RKO (cell line): ENCODE results near the gene KLHL29.

Source experiments
- DNase-seq: peaks from one replicate; pipeline ENCODE4 v3.0.0-alpha.2; 2016; ENCODE audit warnings: low spot score

Gene KLHL29

GRCh38 chr2:23633966-23634365, 249.0 kb downstream of the KLHL29 start:
- DNase-seq, result no peak

GRCh38 chr2:23635442-23636340, 250.7 kb downstream of the KLHL29 start:
- DNase-seq, result no peak

- DNase-seq, result no peak
Observed at GRCh38 chr2:23636426-23636825, 251.4 kb downstream of the KLHL29 start.

- DNase-seq, result no peak
Observed at GRCh38 chr2:23637011-23637778, 252.2 kb downstream of the KLHL29 start.

- DNase-seq, result no peak
Observed at GRCh38 chr2:23639406-23639982, 254.5 kb downstream of the KLHL29 start.

GRCh38 chr2:23640711-23641110, 255.7 kb downstream of the KLHL29 start:
- no peak for DNase-seq

DNA sequence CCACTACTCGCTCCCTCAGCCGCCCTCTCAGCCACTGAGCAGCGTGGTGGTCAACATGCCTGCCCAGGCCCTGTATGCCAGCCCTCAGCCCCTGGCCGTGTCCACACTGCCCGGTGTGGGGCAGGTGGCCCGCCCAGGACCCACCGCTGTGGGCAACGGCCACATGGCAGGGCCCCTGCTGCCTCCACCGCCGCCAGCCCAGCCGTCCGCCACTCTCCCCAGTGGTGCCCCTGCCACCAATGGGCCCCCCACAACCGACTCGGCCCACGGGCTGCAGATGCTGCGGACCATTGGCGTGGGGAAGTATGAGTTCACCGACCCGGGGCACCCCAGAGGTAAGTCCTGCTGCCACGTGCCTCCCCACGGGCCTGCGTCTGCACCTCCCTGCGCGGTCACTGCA, 257.5 kb downstream of the KLHL29 start:
- DNase-seq, result no peak

DNA sequence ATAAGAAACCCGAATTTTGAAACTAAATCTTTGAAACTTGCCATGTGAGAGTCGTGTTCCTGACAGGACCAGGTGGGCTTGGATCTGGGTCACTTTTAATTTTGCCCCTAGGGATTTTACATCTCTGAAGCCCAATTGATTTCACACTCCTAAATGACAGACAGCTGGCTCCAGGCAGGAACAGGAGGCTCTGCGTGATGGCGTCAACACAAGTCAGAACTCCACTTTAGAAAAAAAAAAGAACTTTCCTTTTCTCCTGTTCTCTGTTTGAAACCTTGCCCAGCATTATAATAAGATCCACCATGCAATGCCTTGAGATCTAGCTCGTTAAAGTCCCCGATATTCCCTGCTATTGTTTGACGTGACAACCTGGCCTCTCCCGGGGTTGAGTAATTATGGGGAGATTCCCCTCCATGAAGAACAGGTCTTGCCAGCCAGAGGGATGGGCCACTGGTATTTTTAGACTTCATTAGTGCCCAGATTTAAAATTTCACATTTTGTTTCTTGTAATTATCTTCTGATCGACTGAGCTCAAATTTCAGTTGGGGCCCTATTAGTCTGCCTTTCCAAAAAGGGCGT, 260.3 kb downstream of the KLHL29 start:
- no peak for DNase-seq

DNA sequence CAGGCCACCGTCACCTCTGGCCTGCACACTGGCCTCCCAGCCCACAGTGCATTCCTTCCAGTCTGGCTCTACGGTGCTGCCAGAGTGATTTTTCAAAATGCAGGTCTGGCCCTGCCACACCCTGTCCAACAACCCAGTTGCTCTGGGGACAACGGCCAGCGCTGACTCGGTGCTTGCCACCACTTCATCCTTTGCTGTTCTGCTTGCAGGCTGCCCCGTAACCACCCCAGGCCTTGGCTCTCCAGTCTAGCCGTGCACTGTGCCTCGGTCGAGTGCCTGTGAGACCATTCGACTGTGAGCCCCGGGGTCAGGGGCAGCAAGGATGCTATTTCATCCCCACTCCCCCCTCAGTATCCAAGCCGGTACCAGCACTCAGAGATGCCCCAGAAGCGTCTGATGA, 262.6 kb downstream of the KLHL29 start:
- DNase-seq, result no peak

DNA sequence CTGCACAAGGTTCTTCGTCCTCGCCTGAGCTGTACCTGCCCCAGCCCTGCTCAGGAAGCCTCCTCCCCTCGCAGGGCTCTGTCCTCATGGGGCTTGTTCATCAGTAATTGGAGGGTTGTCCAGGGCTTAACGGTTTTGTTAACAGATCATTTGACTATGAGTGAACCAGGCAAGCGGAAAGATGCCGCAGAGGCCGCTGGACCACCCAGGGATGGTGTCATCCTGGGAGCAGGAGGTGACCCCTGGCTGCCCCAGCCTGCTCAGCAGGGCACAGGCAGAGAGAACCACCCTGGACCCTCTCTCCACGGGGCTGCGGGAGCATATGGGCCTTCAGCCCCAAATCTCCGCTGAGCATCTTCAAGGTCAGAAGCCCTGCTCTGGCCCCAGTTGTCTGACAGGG, 264.3 kb downstream of the KLHL29 start:
- no peak for DNase-seq

- peak; percentile 11 for DNase-seq
Observed at GRCh38 chr2:23649819-23650218, 264.8 kb downstream of the KLHL29 start.

GRCh38 chr2:23651187-23652080, 266.5 kb downstream of the KLHL29 start:
- DNase-seq, result peak; percentile 54

DNA sequence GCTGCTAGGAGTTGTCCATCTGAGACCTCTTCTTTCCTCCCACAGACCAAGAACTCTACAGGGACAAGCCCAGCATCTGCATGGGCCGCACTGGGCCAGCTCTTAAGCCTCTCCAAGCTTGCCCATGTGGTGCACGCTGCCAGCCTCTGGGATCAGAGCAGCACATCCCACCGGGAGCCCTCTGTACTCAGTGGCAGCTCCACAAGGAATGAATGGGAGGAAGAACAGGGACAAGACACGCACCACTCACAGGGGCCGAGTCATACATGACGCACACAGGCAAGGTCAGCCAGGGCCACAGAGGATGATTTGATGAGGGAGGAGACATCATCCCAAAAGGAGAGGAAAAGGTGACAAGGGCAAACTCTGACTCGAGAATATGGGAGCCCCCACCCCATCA, 268.3 kb downstream of the KLHL29 start:
- no peak for DNase-seq

GRCh38 chr2:23654756-23655155, 269.8 kb downstream of the KLHL29 start:
- no peak for DNase-seq

GRCh38 chr2:23655934-23656596, 271.1 kb downstream of the KLHL29 start:
- DNase-seq, result no peak

DNA sequence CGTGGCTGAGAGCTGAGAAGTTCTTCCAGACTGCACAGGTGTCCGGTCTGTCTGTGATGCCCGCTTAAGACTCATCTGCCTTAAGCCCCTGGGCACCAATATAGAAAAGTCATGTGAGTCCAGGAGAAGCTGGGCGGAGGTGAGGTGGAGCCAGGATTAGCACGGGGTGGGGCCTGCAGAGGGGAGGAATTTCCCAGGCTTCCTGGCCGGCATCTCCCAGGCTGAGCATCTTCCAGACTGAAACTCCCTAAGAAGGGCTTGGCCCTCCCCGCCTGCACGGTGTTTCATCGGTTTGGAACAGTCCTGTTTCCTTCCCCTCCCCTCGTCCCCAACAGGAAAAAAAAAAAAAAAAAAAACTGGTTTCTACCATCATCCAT, 271.6 kb downstream of the KLHL29 start:
- no peak for DNase-seq

GRCh38 chr2:23657371-23657770, 272.4 kb downstream of the KLHL29 start:
- no peak for DNase-seq

DNA sequence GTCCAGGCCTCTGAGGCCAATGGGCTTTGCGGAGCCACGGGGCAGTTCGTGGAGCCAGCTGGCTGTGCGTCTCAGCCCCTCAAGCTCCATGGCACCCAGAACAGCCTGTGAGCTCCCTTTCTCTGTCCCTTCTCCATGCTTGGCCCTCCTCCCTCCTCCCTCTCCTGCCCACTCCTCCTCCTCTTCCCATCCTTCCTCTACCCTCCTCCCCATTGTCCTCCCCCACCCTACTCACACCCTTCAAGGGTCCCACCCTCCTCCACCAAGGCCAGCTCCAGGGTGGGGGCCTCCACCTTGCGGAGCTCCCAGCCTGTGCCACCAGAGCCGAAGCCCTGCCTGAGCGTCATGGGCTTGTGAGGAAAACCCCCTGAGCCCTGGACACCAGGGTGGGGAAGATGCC, 273.0 kb downstream of the KLHL29 start:
- no peak for DNase-seq

DNA sequence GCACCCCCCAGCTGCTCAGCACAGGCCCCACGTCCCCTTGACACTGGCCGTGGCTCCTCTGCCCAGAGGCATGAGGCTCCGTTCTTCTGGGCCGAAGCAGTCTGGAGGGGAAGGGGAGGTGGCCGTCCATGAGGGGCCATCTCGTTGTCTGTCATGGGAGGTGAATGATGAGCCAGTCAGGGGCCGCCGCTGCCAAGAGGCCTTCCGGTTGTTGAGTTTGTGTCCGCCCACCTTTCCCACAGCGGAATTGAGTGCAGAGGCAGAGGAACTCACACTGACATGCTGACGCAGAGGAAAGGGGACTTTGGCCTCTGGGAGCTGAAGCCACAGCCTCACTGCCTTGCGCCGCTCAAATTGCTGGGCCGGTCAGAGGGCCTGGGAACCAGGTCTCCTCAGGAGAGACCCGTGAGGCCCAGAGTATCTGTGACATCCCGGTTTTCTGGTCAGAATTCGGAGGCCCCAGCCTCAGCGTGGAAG, 273.5 kb downstream of the KLHL29 start:
- DNase-seq, result peak; percentile 32

GRCh38 chr2:23659328-23659727, 274.3 kb downstream of the KLHL29 start:
- DNase-seq, result no peak

DNA sequence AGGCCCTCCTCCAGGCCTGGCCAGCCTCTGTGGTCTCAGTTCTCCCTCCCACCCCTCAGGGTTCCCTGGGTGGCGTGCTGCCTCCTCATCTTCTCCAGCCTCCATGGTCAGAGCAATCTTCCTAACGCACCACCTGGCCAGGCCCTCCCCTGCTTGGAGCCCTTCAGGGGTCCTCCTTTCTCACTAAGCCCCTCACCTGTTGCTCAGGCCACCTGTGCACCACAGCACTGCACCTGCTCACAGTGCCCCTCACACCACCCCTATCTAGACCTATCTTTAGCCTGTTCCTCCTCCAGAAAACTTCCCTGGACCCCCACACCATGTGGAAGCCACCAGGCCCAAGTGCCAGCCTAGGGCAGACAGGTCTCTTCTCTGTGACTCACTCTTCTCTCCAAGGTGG, 274.8 kb downstream of the KLHL29 start:
- DNase-seq, result no peak
